Caco-2 (cell line): Measurements from ENCODE around the gene SENP7. TPM values are rescaled to one million over a fixed set of nuclear protein-coding genes. Genes with fewer than 3 reads are reported as not detected.

Experiments used
- BruUV-seq: library from RNA; stranded (reverse); fragments of 400-500 nt; replicated peaks from 2 replicates; lab custom pipeline; 2021; lab: Mats Ljungman, UMichigan
- CTCF ChIA-PET: fragments of 300-600 bp; sonication (Branson Sonifier 250); formaldehyde crosslinking; loops from one replicate; lab custom pipeline; 2022; ENCODE audit warnings: antibody characterized with exemption; lab: Charles Lee
- POLR2A ChIA-PET: fragments of 300-600 bp; sonication (Branson Sonifier 250); formaldehyde crosslinking; loops from one replicate; lab custom pipeline; 2022; ENCODE audit warnings: antibody characterized with exemption; lab: Charles Lee
- DNase-seq, 2 experiments: peaks; one replicate each; pipeline versions ENCODE4 v3.0.0 to v3.0.0-alpha.2; 2020 to 2022
- H3K27me3 ChIP-seq: replicated peaks from 2 replicates; pipeline ENCODE4 v1.6.0; 2011; ENCODE audit warnings: low read length; ENCODE audit not compliant: control insufficient read depth, insufficient read depth
- H3K36me3 ChIP-seq: 2 replicates; pipeline ENCODE4 v1.5.1; 2011; ENCODE audit warnings: low read length; ENCODE audit not compliant: control insufficient read depth, insufficient read depth
- H3K4me1 ChIP-seq: fragments of 250-450 bp; sonication (Bioruptor Pico); 2 replicates; pipeline ENCODE4 v1.5.1; 2020; ENCODE audit warnings: mild to moderate bottlenecking
- H3K4me3 ChIP-seq: 2 replicates; pipeline ENCODE4 v1.5.1; 2011; ENCODE audit warnings: low read depth, mild to moderate bottlenecking, control low read depth, low read length
- H3K9me3 ChIP-seq: fragments of 250-450 bp; sonication (Bioruptor Pico); 2 replicates; pipeline ENCODE4 v1.5.1; 2020; ENCODE audit warnings: mild to moderate bottlenecking, moderate library complexity
- H3K27ac Mint-ChIP-seq: one replicate; pipeline ENCODE4 v1.8.0; 2022; ENCODE audit warnings: mixed read lengths; ENCODE audit not compliant: unreplicated experiment
- H3K27me3 Mint-ChIP-seq: one replicate; pipeline ENCODE4 v1.8.0; 2022; ENCODE audit warnings: mixed read lengths; ENCODE audit not compliant: insufficient read depth, unreplicated experiment
- H3K36me3 Mint-ChIP-seq: one replicate; pipeline ENCODE4 v1.8.0; 2022; ENCODE audit warnings: mild to moderate bottlenecking, mixed read lengths; ENCODE audit not compliant: insufficient read depth, unreplicated experiment
- H3K4me1 Mint-ChIP-seq: one replicate; pipeline ENCODE4 v1.8.0; 2022; ENCODE audit warnings: low read depth, mixed read lengths; ENCODE audit not compliant: unreplicated experiment
- H3K4me3 Mint-ChIP-seq: one replicate; pipeline ENCODE4 v1.8.0; 2022; ENCODE audit warnings: mild to moderate bottlenecking, moderate library complexity, mixed read lengths; ENCODE audit not compliant: unreplicated experiment
- H3K9me3 Mint-ChIP-seq: one replicate; pipeline ENCODE4 v1.8.0; 2022; ENCODE audit warnings: mixed read lengths; ENCODE audit not compliant: unreplicated experiment
- CTCF ChIP-seq, 2 experiments: fragments of 200-600 bp in 1 of 2; IDR thresholded peaks; 1 replicate in 1 of 2; 2 replicates in 1 of 2; pipeline versions ENCODE4 v1.5.1 to v1.8.0; 2011 to 2022; ENCODE audit warnings: antibody characterized with exemption in 1 of 2, control low read depth in 1 of 2, inconsistent platforms in 1 of 2, low read depth in 1 of 2, low read length in 1 of 2, mild to moderate bottlenecking in 1 of 2, moderate library complexity in 1 of 2; ENCODE audit not compliant: insufficient read depth in 1 of 2, severe bottlenecking in 1 of 2, unreplicated experiment in 1 of 2
- intact Hi-C: fragments of 100-400 bp; cut with micrococcal nuclease; formaldehyde crosslinking; loops from one replicate; pipeline ENCODE4 v1.10.0; 2022; ENCODE audit not compliant: unreplicated experiment
- total RNA-seq: library from RNA; stranded (reverse); gene quantifications from 2 replicates; pipeline ENCODE4 v1.2.3, GENCODE V29; 2022

The SENP7 gene
- total RNA-seq, 1 experiment from 2014 or later = 8.5 TPM

GRCh38 chr3:101278727-101279126 lies 234.3 kb downstream of the SENP7 start:
- CTCF ChIA-PET = no interaction called here
- no peak overlapping the region for H3K4me3 ChIP-seq
- Mint-ChIP-seq H3K27me3 (no peaks in the 10 kb centered on the region), H3K9me3 (no peaks in the 10 kb centered on the region), H3K36me3 (no peaks in the 10 kb centered on the region), H3K27ac (no peak overlapping the region), H3K4me1 (no peaks in the 10 kb centered on the region), H3K4me3 (no peak overlapping the region)
- intact Hi-C loops = no loop called here
- BruUV-seq = no TSS peak
- no peaks in the 10 kb centered on the region for H3K9me3 ChIP-seq
- POLR2A ChIA-PET = no interaction called here
- no peak for DNase-seq
- no peaks in the 10 kb centered on the region for H3K4me1 ChIP-seq
- no peaks in the 10 kb centered on the region for H3K36me3 ChIP-seq
- no peaks in the 10 kb centered on the region for H3K27me3 ChIP-seq
- no peak for TF ChIP-seq CTCF (IDR thresholded peaks at IDR 0.05; ENCODE audit: insufficient read depth in 1 of 2, low read depth in 1 of 2, low read length in 1 of 2, severe bottlenecking in 1 of 2, unreplicated experiment in 1 of 2)

Other genes starting within 250 kb of the SENP7 start
- 0.07 TPM in 1 of 2 replicates, not detected in the other for gene IMPG2, start 192.6 kb downstream of the SENP7 start, total RNA-seq
- 25.7 and 28.1 TPM in 2 replicates for gene TRMT10C, start 48.7 kb upstream of the SENP7 start, total RNA-seq
- 128 and 141 TPM in 2 replicates for gene PCNP, start 61.0 kb upstream of the SENP7 start, total RNA-seq
- gene ZBTB11, start 163.9 kb upstream of the SENP7 start, total RNA-seq = 16.4 and 18.0 TPM in 2 replicates
- 958 and 971 TPM in 2 replicates for gene RPL24, start 173.5 kb upstream of the SENP7 start, total RNA-seq
- 4.3 and 4.5 TPM in 2 replicates for gene CEP97, start 211.4 kb upstream of the SENP7 start, total RNA-seq